ENCODE results near the gene LPIN1.

The LPIN1 gene

DNA sequence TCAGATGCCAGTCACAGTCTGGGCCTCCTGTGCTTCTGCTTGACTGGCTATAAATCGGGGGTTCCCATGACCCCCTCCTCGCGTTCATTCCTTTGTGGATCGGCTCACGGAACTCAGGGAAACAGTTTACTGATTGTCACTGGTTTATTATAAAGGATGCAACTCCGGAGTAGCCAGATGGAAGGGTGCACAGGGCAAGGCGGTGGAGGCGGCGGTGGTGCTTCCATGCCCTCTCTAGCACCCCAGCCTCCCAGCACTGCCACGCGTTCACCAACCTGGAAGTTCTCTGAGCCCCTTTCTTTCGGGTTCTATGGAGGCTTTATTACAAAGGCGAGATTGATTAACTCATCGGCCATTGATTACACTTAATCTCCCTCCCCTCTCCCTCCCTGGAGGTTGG lies 15.6 kb downstream of the LPIN1 start:
- DNase-seq (ENCODE audit: low read depth, low spot score) = no peak

DNA sequence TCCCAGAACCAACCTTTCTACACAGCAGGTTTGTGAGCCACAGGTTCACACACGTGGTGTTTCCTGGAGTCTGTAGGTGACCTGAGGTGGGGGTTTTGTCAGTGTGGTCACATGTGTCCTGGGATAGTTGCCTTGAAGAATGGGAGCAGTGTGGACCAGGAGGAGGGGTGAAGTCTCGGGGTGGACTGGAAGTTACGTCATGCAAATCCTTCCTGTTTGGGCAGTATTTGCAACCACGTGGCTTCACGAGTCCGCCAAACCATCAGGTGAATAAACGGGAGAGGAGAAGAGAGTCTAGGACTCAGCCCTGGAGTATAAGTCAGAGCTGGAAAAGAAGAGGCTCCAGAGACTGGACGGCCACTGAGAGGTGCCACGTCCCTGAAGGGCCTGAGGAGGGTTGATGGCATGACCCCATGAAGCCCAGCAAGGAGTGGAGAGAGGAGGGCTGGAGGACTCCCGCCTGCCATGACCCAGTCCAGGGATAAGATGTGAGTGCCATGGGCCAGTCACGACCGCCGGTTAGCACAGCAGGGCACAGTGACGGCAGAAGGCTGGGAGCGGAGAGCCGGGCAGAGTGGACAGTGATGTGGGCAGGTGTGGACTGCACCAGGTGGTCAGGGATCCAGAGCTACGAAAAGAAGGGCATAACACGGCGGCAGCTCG lies 16.5 kb downstream of the LPIN1 start:
- DNase-seq (ENCODE audit: low read depth, low spot score) = no peak

DNA sequence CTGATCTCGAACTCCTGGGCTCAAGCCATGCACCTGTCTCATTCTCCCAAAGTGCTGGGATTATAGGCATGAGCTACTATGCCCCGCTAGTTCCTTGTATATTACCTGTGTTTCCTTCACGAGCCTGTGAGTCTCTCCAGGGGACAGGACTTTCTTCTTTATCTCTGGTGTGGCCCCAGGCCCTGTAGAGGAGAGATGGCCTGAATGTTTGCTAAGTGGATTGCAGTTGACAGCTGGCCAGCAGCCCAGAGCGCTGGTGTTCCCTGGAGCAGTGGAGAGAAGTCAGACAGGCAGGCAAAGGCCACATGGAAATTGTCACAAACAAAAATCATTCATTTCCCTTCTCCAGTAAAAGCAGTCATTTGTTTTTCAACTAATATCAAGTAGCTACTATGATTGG lies 17.9 kb downstream of the LPIN1 start:
- no peak for DNase-seq (ENCODE audit: low read depth, low spot score)

DNA sequence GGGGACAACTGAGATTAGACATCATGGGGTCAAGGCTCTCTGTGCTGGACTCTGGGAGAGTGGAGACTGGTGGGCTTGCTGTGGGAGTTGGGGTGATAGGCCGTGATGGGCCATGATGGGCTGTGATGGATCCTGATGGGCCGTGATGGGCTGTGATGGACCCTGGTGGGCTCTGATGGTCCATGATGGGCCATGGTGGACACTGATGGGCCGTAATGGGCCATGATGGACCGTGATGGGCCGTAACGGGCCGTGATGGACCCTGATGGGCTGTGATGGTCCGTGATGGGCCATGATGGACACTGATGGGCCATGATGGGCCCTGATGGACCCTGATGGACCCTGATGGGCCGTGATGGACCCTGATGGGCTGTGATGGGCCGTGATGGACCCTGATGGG lies 18.5 kb downstream of the LPIN1 start:
- no peak for DNase-seq (ENCODE audit: low read depth, low spot score)

DNA sequence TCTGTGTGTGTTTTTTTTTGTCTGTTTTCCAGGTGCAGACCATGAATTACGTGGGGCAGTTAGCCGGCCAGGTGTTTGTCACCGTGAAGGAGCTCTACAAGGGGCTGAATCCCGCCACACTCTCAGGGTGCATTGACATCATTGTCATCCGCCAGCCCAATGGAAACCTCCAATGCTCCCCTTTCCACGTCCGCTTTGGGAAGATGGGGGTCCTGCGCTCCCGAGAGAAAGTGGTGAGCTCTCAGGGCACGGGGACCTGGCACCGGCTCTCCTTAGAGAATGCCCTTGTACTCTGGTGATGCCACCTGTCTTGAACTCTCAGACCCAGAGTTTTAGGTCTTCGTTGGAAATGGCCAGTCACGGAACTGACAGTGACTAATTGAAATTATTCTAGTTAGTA lies 19.1 kb downstream of the LPIN1 start:
- DNase-seq (ENCODE audit: low read depth, low spot score) = no peak

DNA sequence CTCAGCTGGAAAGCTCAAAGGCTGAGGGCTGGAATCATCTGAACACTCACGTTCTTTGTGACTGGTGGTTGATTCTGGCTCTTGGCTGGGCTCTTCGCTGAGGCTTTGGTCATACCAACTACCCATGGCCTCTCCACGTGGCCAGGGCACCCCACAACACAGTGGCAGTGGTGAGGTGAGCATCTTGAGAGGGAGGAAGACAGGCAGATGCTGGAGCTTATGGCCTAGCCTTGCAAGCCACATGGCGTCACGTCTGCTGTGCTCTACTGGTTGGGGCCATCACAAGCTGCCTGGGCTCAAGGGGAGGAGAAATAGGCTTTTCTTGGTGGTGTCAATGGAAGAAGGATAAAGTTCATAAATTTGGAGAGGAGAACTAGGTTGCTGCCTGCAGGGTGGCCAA lies 19.6 kb downstream of the LPIN1 start:
- DNase-seq (ENCODE audit: low read depth, low spot score) = no peak

DNA sequence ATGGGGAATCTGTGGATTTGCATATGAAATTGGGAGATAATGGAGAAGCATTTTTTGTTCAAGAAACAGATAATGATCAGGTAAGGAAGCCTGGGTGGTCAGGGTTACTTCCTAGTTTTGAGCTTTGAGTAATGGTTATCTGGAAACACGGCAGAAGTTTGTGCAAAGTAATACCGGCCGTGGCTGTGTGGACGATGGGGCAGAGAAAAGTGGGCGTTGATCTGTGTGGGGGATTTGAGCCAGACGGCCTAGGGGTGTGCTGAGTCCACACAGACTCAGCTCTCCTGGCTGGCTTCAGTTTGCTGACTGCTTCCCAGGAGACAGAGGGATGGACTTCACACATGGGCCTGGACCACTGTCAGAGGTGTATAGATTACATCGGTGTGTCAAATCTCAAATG lies 21.3 kb downstream of the LPIN1 start:
- no peak for DNase-seq (ENCODE audit: low read depth, low spot score)

DNA sequence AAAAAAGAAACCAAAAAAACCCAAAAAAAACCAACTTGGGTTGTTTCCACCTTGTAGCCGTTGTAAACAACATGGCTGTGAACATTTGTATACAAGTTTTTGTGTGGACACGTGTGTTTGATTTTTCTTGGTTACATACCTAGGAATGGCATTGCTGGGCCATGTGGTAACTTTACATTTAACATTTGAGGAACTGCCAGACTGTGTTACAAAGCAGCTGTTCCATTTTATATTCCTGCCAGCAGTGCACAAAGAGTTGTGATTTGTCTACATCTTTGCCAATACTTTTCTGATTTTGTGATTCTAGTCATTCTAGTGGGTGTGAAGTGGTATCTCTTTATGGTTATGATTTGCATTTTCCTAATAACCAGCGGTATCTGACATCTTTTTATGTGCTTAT lies 22.5 kb downstream of the LPIN1 start:
- DNase-seq (ENCODE audit: low read depth, low spot score) = no peak

DNA sequence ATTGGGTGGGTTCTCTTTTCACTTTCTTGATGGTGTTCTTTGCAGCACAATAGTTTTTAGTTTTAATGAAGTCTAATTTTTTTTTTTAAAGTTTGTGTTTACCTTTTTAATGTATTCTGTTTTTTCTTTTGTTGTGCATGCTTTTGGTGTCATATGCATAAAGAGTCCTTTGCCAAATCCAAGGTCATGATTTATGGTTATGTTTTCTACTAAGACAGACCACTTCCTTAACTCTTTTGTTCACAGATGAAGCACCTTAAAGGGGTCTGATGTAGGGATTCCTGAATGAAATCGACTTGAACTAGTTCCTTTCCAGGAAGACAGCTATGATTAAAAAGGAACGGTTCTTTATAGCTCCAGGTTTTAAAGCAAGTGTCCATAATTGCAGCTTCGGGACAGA lies 23.1 kb downstream of the LPIN1 start:
- DNase-seq (ENCODE audit: low read depth, low spot score) = no peak

DNA sequence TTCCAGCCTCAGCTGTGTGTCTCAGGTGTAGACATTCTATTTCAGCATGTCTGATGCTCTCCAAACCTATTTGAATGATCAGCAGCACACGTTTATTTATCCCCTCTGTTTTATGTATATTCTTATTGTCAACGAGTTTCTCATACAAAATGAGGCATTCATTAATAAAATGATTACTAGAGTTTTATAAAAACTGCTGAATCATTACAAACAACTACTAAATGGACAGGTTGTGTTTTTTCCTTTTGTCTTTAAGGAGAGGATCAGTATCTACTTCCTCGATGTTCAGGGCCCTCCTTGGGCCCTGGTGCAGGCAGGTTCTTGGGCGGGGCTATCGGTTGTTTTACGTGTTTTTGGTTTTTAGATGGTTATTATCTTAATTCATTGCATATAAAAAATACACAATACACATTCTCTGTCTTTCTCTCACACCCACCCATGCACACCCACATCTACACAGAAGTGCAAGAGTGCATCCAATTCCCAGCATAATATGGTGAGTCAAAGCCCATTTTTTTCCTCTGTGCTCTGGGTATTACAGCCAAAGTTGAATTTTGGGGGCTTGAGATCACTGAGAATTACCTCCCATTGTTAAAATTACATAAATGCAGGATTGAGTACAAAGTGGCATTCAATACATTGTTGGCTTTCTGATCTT lies 24.2 kb downstream of the LPIN1 start:
- DNase-seq (ENCODE audit: low read depth, low spot score) = no peak

DNA sequence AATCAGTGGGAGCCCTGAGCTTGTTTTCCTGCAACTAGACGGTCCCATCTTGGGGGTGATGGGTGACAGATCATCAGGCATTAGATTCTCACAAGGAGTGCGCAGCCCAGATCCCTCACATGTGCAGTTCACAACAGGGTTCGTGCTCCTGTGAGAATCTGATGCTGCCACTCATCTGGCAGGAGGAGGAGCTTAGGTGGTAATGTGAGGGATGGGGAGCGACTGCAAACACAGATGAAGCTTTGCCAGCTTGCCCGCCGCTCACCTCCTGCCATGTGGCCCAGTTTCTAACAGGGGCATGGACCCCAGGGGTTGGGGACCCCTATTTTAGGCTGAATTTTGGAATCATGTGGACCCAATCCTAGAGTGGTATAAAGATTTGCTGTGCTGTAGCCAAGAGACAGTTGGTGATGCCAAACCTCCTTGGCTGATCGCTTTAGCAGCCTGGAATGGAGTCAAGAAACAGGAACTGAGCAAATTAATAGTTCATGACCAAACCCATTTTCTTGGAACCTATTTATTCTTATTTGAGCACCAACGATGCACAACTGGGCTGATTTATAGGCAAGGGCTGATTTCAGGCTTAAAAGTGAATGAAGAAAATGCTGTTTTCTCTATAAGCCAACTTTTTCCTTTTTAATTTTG lies 25.7 kb downstream of the LPIN1 start:
- DNase-seq (ENCODE audit: low read depth, low spot score) = no peak

DNA sequence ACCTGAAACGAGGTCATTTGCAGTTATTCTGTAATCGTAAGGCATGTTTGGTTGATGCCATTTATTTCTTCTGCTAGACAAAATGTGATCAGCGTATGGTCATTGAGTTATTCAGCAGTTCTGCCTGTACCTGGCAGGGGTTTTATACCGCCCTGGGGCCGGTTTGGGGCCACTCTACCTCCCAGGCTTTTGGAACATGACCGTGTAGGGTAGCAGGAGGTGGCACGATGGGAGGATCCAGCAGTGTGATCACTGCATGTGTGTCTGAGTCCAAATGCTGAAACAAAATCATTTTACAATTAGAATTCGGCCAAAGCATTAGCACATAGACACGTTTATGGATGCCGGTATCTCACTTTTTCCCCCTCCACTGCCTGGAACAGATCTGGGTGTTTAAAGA lies 26.7 kb downstream of the LPIN1 start:
- no peak for DNase-seq (ENCODE audit: low read depth, low spot score)

DNA sequence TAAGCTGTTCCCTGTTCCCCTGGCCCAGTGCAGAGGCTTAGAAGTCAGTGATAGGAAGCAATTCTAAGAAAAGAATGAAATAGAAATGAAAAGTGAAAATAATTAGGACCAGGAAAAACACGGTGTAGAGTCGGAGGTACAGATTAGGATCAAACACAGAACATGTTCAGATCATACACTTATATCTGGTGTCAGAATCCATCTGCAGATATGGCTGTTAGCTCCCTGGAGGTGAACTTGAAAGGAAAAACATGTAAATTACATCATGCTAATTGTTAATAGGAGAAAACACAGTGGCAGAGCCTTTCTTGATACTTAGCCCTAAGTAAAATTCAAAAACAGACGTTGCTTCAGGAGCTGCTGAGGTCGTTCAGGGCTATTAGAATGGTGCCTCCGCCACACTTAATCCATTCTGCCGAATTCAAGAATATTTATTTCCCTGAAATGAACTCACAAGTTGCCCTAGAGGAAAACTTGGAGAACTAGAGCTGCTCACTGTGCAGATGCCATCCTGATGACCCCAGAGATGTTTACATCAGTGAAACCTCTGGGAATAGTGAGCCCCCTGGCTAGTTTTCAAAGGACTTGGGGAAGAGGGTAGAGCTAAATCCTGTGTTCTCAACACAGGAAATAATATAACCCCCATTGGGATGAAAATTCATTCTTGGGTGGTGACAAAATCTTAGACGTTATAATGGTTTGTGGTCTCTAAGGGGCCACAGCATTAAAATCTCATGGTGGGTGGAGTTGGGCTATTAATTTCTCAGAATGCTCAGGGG lies 27.5 kb downstream of the LPIN1 start:
- DNase-seq (ENCODE audit: low read depth, low spot score) = no peak

DNA sequence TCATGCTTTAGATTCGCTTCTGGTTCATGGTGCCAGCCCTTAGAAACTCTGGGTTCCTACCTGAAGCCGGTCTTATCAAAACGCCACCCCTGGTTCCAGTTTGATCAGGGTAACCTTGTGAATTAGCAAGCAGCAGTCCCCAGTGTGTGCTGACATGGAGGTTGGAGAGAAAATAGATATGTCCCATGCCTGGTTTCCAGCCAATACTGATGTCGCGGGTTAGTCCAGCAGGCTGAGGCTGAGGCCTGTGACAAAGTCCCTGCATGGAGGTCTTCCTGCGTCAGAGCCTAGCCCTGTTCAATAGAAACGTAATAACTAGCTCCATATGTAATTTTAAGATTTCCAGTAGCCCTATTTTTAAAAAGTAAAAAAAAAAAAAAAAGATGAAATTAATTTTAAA lies 28.2 kb downstream of the LPIN1 start:
- DNase-seq (ENCODE audit: low read depth, low spot score) = no peak

DNA sequence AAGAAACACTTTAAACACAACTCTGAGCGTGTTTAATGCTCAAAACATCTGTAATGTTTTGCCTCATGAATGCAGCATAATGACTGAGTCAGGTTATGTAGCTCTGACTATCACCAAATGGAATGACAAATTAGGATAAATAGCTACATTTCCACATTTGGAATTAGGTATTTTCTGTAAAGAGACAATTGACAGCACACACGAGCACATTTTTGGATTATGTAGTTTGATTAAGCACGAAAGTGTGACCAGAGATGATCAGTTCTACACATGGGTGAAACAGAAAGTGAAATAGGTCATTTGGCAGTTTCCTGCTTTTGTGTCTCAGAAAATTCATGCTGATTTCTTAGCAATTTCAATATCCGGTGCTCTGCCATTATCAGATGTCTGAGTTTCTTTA lies 29.0 kb downstream of the LPIN1 start:
- no peak for DNase-seq (ENCODE audit: low read depth, low spot score)

DNA sequence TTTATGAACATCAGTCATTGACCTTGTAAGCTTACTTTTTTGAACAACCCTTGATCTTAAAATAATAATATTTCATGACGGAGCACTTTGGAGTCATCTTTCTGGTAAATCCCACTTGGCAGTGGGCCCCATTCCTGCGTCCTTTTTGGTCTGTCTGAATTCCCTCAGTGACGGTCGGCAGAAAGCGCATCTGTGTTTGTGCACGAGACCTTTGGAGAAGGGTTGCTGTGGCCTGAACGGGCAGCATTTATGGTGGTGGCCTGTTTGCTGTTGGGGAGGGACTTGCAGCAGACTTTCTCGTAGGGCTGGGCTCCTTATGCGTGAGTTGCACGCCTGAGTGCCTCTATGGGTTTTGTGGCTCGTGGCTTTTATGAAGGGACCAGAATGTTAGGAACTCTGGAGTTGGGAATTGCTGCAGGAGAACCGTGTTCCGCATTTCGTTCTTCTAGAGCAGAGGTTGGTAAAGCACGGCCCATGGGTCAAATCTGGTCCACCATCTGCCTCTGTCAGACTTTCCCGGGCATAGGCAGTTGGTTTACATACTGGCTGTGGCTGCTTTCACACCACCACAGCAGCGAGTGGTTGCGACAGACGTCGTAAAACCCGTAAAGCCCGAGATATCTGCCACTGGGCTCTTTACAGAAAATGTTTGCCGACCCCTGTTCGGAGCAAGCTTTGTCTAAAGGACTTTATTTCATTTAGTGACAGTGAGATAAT lies 30.8 kb downstream of the LPIN1 start:
- no peak for DNase-seq (ENCODE audit: low read depth, low spot score)

DNA sequence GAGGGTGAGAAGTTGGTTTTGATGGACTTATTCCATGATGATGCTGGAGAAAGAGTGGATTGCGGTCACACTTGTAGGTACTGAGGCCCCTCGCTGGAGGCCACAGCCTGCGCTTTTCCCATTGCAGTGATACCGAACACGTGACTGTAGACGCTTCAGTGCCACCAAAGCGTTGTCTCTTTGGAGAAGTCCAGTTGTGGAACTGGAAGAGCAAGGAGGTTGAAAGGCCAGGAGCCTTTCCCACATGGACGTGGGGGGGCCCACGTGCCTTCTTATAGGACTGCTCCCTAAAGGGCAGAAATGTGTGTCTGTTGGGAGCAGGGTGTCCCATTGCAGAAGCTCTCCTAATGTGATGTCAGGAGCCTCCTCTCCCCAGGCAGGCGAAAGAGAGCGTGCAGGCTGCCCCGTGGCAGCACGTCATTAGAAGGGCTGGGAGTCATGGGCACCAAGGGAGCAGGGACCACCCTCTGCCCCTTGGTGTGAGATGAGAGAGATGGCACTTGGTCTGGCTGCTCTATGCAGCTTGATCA lies 31.5 kb downstream of the LPIN1 start:
- DNase-seq (ENCODE audit: low read depth, low spot score) = no peak

DNA sequence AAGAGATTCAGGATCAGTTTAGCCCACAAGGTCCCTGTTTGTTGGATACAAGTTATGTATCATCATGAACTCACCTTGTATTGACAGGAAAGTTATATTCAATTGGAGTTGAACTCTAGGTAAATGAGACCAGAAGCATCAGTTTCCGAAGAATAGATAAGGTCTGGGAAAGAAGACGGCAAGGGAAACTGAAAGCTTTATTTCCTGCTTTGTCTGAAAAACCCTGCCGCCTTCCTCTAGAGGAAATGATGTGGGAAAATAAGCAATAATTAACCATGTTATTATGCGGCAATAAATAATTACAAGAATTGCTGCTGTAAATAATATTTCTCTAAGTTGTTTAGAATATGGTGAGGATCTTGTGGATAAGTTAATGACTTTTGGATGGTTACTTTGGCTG lies 32.0 kb downstream of the LPIN1 start:
- no peak for DNase-seq (ENCODE audit: low read depth, low spot score)

DNA sequence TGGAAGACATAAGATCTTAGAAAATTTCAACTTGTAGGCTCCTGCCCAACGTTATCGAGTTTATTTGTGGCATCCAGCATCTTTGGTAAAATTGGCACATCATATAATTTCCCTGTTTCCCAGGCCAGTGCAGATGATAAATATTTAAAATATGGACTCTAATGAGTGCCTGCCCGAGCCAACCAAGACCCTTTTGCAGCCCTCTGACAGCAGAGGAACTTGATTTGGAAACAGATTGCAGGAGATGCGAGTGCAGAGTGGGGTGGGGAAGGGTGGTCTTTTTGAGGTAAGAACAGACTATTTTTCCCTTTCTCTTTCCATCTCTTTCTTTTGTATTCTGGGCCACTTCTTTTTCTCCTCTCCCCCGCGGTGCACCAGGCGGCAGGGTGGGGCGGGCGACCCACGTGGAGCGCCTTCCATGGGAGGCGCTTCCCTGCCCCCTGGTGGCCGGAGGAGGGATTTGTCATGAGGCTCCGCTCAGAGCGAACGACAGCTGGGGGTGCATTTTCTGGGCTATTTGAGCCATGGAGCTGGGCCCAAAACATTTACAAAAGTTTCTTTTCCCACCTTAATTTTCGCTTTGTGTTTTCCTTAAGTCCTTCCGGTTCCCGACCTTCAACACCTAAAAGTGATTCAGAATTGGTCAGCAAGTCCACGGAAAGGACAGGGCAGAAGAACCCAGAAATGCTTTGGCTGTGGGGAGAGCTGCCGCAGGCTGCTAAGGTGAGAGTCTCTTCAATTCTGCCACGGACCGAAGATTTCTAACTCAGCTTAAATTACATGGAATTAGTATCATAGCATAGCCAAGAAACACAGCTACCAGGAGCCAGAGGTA lies 32.7 kb downstream of the LPIN1 start:
- no peak for DNase-seq (ENCODE audit: low read depth, low spot score)

DNA sequence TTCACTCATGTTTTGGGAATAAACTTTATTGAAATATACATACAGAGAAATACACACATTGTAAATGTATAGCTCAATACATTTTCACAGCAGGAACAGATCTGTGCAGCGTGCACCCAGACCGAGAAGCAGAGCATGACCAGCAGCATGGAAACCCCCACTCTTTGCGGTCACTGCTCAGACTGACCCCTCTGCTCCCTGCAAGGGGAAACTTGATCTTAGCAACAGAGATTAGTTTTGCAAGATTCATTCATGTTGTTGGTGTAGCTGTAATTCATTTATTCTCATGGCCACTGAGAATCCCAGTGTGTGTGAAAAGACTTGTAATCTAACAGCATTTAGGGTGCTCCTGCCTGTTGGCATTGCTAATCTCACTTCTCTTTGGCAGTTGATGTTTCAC lies 35.2 kb downstream of the LPIN1 start:
- DNase-seq (ENCODE audit: low read depth, low spot score) = no peak

DNA sequence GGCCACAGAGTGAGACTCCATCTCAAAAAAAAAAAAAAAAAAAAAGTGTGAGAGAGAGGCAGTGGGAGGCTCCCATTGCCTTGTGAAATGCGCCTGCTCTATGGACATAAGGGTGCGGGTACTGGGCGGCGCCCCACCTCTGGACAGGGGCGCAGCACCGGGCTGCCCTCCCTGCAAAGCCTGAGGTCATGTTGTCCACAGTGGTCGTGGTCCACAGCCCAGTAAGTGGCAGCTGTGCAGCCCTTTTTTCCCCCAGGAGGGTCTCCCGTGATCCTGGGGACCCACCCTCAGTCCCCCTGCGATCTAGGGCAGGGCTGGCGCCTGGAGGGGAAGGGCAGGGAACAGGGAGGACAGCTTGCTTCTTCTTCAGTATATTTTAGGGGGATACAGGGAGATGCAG lies 37.8 kb downstream of the LPIN1 start:
- no peak for DNase-seq (ENCODE audit: low read depth, low spot score)
